Mesendoderm (in vitro differentiated cells): ENCODE results near the gene ZNF222.

Source experiments
- DNase-seq: peaks from one replicate; pipeline ENCODE4 v3.0.0; 2013
- H2AK5ac ChIP-seq: 2 replicates; pipeline ENCODE4 v1.6.1; 2013; ENCODE audit warnings: low read length, inconsistent platforms
- H2BK120ac ChIP-seq: 2 replicates; pipeline ENCODE4 v1.6.1; 2013; ENCODE audit warnings: low read depth, mild to moderate bottlenecking, low read length, moderate library complexity, mixed read lengths
- H2BK15ac ChIP-seq: replicated peaks from 2 replicates; pipeline ENCODE4 v1.6.1; 2013; ENCODE audit warnings: low read depth, mild to moderate bottlenecking, moderate library complexity
- H2BK5ac ChIP-seq: 2 replicates; pipeline ENCODE4 v1.6.1; 2013; ENCODE audit warnings: low read length, inconsistent platforms
- H3K18ac ChIP-seq: 2 replicates; pipeline ENCODE4 v1.6.1; 2013; ENCODE audit warnings: mild to moderate bottlenecking, low read length, mixed read lengths
- H3K23ac ChIP-seq: one replicate; pipeline ENCODE4 v1.6.1; 2013; ENCODE audit warnings: low read length
- H3K27ac ChIP-seq: 2 replicates; pipeline ENCODE4 v1.5.1; 2013; ENCODE audit warnings: low read depth, mild to moderate bottlenecking, inconsistent platforms, low read length, moderate library complexity
- H3K27me3 ChIP-seq: 2 replicates; pipeline ENCODE4 v1.6.1; 2013; ENCODE audit warnings: low read length, control low read depth, mild to moderate bottlenecking, inconsistent platforms; ENCODE audit not compliant: insufficient read depth, poor library complexity
- H3K36me3 ChIP-seq: 2 replicates; pipeline ENCODE4 v1.6.1; 2013; ENCODE audit warnings: low read length, inconsistent platforms; ENCODE audit not compliant: control insufficient read depth, insufficient read depth
- H3K4ac ChIP-seq: one replicate; pipeline ENCODE4 v1.6.1; 2013; ENCODE audit warnings: low read depth, mild to moderate bottlenecking, low read length, moderate library complexity
- H3K4me1 ChIP-seq: 2 replicates; pipeline ENCODE4 v1.6.1; 2013; ENCODE audit warnings: low read depth, low read length, inconsistent platforms; ENCODE audit not compliant: control insufficient read depth
- H3K4me2 ChIP-seq: 2 replicates; pipeline ENCODE4 v1.6.1; 2013; ENCODE audit warnings: low read length
- H3K4me3 ChIP-seq: 2 replicates; pipeline ENCODE4 v1.5.1; 2013; ENCODE audit warnings: mild to moderate bottlenecking, low read length
- H3K56ac ChIP-seq: one replicate; pipeline ENCODE4 v1.6.1; 2013; ENCODE audit warnings: low read length
- H3K79me1 ChIP-seq: 2 replicates; pipeline ENCODE4 v1.6.1; 2013; ENCODE audit warnings: low read length, inconsistent platforms
- H3K79me2 ChIP-seq: 2 replicates; pipeline ENCODE4 v1.6.1; 2013; ENCODE audit warnings: mild to moderate bottlenecking, low read length; ENCODE audit not compliant: control insufficient read depth, insufficient read depth
- H3K9ac ChIP-seq: 2 replicates; pipeline ENCODE4 v1.6.1; 2013; ENCODE audit warnings: low read length, inconsistent platforms
- H4K5ac ChIP-seq: one replicate; pipeline ENCODE4 v1.6.1; 2013; ENCODE audit warnings: low read length
- H4K8ac ChIP-seq: one replicate; pipeline ENCODE4 v1.6.1; 2013; ENCODE audit warnings: low read depth, mild to moderate bottlenecking, control low read depth, low read length, moderate library complexity
- WGBS: extraction: QIAGEN DNeasy Blood & Tissue Kit; methylation state at CpG from one replicate; pipeline ENCODE4 v1.1.7; 2013; ENCODE audit warnings: low lambda C conversion rate, missing lambda C conversion rate; ENCODE audit not compliant: insufficient coverage; ENCODE audit errors: extremely low coverage; 5-methylcytosine and 5-hydroxymethylcytosine counted together

Gene ZNF222

GRCh38 chr19:44007473-44007872 lies 17.7 kb upstream of the ZNF222 start:
- Histone ChIP-seq H3K79me2 (no peaks in the 10 kb centered on the region), H3K4ac (no peak overlapping the region), H3K4me3 (no peak overlapping the region), H2BK5ac (no peak overlapping the region), H3K18ac (no peak overlapping the region), H3K36me3 (peaks cover 8% of the 10 kb centered on the region), H3K4me1 (no peaks in the 10 kb centered on the region), H4K8ac (no peak overlapping the region), H4K5ac (no peak overlapping the region), H3K23ac (no peak overlapping the region), H3K79me1 (no peaks in the 10 kb centered on the region), H2BK15ac (no peak overlapping the region), H3K56ac (no peak overlapping the region), H2AK5ac (no peak overlapping the region), H3K4me2 (no peak overlapping the region), H3K27ac (no peak overlapping the region), H2BK120ac (no peak overlapping the region), H3K27me3 (no peaks in the 10 kb centered on the region), H3K9ac (no peak overlapping the region)
- no peak for DNase-seq
- WGBS: no CpG with 5 or more reads among the region's 6 CpGs

GRCh38 chr19:44010468-44010867 lies 14.7 kb upstream of the ZNF222 start:
- no peak for DNase-seq
- no peak overlapping the region for H2BK120ac ChIP-seq
- H3K4me2 ChIP-seq: no peak overlapping the region
- H3K18ac ChIP-seq: no peak overlapping the region
- no peaks in the 10 kb centered on the region for H3K4me1 ChIP-seq
- H2AK5ac ChIP-seq: no peak overlapping the region
- H3K4ac ChIP-seq: no peak overlapping the region
- H3K9ac ChIP-seq: no peak overlapping the region
- no peaks in the 10 kb centered on the region for H3K79me1 ChIP-seq
- H3K36me3 ChIP-seq: peaks cover 8% of the 10 kb centered on the region
- H2BK5ac ChIP-seq: no peak overlapping the region
- no peak overlapping the region for H2BK15ac ChIP-seq
- H4K5ac ChIP-seq: no peak overlapping the region
- no CpG with 5 or more reads among the region's 5 CpGs for WGBS
- H3K27me3 ChIP-seq: no peaks in the 10 kb centered on the region
- no peaks in the 10 kb centered on the region for H3K79me2 ChIP-seq
- H3K4me3 ChIP-seq: peak overlapping the region; percentile 21
- no peak overlapping the region for H3K23ac ChIP-seq
- H3K27ac ChIP-seq: no peak overlapping the region
- no peak overlapping the region for H4K8ac ChIP-seq
- H3K56ac ChIP-seq: no peak overlapping the region

- H4K8ac ChIP-seq: no peak overlapping the region
- H3K4me1 ChIP-seq: no peaks in the 10 kb centered on the region
- H2BK5ac ChIP-seq: no peak overlapping the region
- WGBS: no CpG with 5 or more reads among the region's 2 CpGs
- no peaks in the 10 kb centered on the region for H3K79me2 ChIP-seq
- H3K56ac ChIP-seq: no peak overlapping the region
- H3K4ac ChIP-seq: no peak overlapping the region
- no peak overlapping the region for H2BK120ac ChIP-seq
- no peak overlapping the region for H2BK15ac ChIP-seq
- no peak overlapping the region for H3K4me2 ChIP-seq
- H3K27me3 ChIP-seq: no peaks in the 10 kb centered on the region
- no peaks in the 10 kb centered on the region for H3K79me1 ChIP-seq
- H2AK5ac ChIP-seq: no peak overlapping the region
- no peaks in the 10 kb centered on the region for H3K36me3 ChIP-seq
- H4K5ac ChIP-seq: no peak overlapping the region
- no peak overlapping the region for H3K23ac ChIP-seq
- no peak overlapping the region for H3K18ac ChIP-seq
- no peak overlapping the region for H3K4me3 ChIP-seq
- H3K27ac ChIP-seq: no peak overlapping the region
- no peak overlapping the region for H3K9ac ChIP-seq
- no peak for DNase-seq
Observed at GRCh38 chr19:44019498-44019897, 5.7 kb upstream of the ZNF222 start.

- Histone ChIP-seq H3K4me3 (no peak overlapping the region), H2AK5ac (no peak overlapping the region), H3K36me3 (no peaks in the 10 kb centered on the region), H2BK120ac (no peak overlapping the region), H2BK15ac (no peak overlapping the region), H3K18ac (no peak overlapping the region), H4K8ac (no peak overlapping the region), H3K4ac (no peak overlapping the region), H3K79me2 (no peaks in the 10 kb centered on the region), H3K4me2 (no peak overlapping the region), H3K23ac (no peak overlapping the region), H3K56ac (no peak overlapping the region), H3K9ac (no peak overlapping the region), H2BK5ac (no peak overlapping the region), H4K5ac (no peak overlapping the region), H3K79me1 (no peaks in the 10 kb centered on the region), H3K4me1 (peaks cover 2% of the 10 kb centered on the region), H3K27me3 (no peaks in the 10 kb centered on the region), H3K27ac (no peak overlapping the region)
- DNase-seq: no peak
Observed at GRCh38 chr19:44021221-44021620, 4.0 kb upstream of the ZNF222 start.

GRCh38 chr19:44024900-44025216 lies 321 bp upstream of the ZNF222 start:
- H4K8ac ChIP-seq: peak overlapping the region; percentile 69
- WGBS: no CpG with 5 or more reads among the region's 4 CpGs
- no peak overlapping the region for H3K27ac ChIP-seq

GRCh38 chr19:44026622-44027021 lies 1.4 kb downstream of the ZNF222 start:
- no peaks in the 10 kb centered on the region for H3K79me2 ChIP-seq
- H3K4me1 ChIP-seq: peaks cover 2% of the 10 kb centered on the region
- WGBS: no CpG with 5 or more reads among the region's 6 CpGs
- peaks cover under 1% of the 10 kb centered on the region for H3K36me3 ChIP-seq
- H3K4ac ChIP-seq: no peak overlapping the region
- H4K8ac ChIP-seq: no peak overlapping the region
- H2AK5ac ChIP-seq: no peak overlapping the region
- no peaks in the 10 kb centered on the region for H3K79me1 ChIP-seq
- H3K23ac ChIP-seq: no peak overlapping the region
- no peak overlapping the region for H2BK120ac ChIP-seq
- no peak overlapping the region for H3K56ac ChIP-seq
- no peak overlapping the region for H3K4me2 ChIP-seq
- no peak for DNase-seq
- H2BK15ac ChIP-seq: no peak overlapping the region
- no peak overlapping the region for H3K27ac ChIP-seq
- no peak overlapping the region for H3K18ac ChIP-seq
- no peak overlapping the region for H3K4me3 ChIP-seq
- no peak overlapping the region for H2BK5ac ChIP-seq
- no peak overlapping the region for H3K9ac ChIP-seq
- no peak overlapping the region for H4K5ac ChIP-seq
- no peaks in the 10 kb centered on the region for H3K27me3 ChIP-seq

More at GRCh38 chr19:44024900-44025216, 321 bp upstream of the ZNF222 start:
- Histone ChIP-seq H3K79me2 (no peaks in the 10 kb centered on the region), H2BK15ac (no peak overlapping the region), H3K36me3 (no peaks in the 10 kb centered on the region), H2BK120ac (no peak overlapping the region), H2BK5ac (no peak overlapping the region), H3K18ac (no peak overlapping the region), H4K5ac (peak overlapping the region; percentile 97), H3K4me3 (peak overlapping the region; percentile 33), H3K4ac (peak overlapping the region; percentile 24), H3K4me1 (peaks cover 2% of the 10 kb centered on the region), H3K4me2 (peak overlapping the region; percentile 59), H3K27me3 (no peaks in the 10 kb centered on the region), H3K23ac (no peak overlapping the region), H3K9ac (peak overlapping the region; percentile 68), H3K79me1 (no peaks in the 10 kb centered on the region), H2AK5ac (no peak overlapping the region), H3K56ac (peak overlapping the region; percentile 89)
- DNase-seq: no peak
